Esophagus squamous epithelium (tissue), 5 donors: ENCODE data around the gene ATXN1. TPM values are rescaled to one million over a fixed set of nuclear protein-coding genes. Genes with fewer than 3 reads are reported as not detected.

Experiments used
- DNase-seq: peaks from one replicate; lab custom pipeline; 2025; lab: John Stamatoyannopoulos, UW
- H3K27ac ChIP-seq, 4 donors: fragments of 200-600 bp; sonication (generic); one replicate each; pipeline ENCODE4 v1.5.1; 2016 to 2019; ENCODE audit warnings: mild to moderate bottlenecking in 1 of 4
- H3K27me3 ChIP-seq, 4 donors: fragments of 200-600 bp; sonication (generic); 1 replicate in 3 of 4; 2 replicates in 1 of 4; pipeline versions ENCODE4 v1.5.1 to v1.6.0; 2017 to 2021; ENCODE audit warnings: antibody characterized with exemption in 1 of 4
- H3K36me3 ChIP-seq, 3 donors: fragments of 200-600 bp; sonication (generic); one replicate each; pipeline ENCODE4 v1.5.1; 2016 to 2019
- H3K4me1 ChIP-seq, 3 donors: fragments of 200-600 bp; sonication (generic); one replicate each; pipeline ENCODE4 v1.5.1; 2017 to 2019
- H3K4me3 ChIP-seq, 4 donors: fragments of 200-600 bp; sonication (generic); 1 replicate in 3 of 4; 2 replicates in 1 of 4; pipeline ENCODE4 v1.5.1; 2016 to 2019; ENCODE audit warnings: mild to moderate bottlenecking in 2 of 4, moderate library complexity in 1 of 4
- H3K9me3 ChIP-seq, 3 donors: fragments of 200-600 bp; sonication (generic); one replicate each; pipeline ENCODE4 v1.5.1; 2016 to 2019
- CTCF ChIP-seq, 6 experiments: fragments of 450-650 bp in 4 of 6; fragments of 200-600 bp in 2 of 6; sonication (generic) in 2 of 6; IDR thresholded peaks; one replicate each; pipeline ENCODE4 v1.5.1; 2016 to 2019; ENCODE audit warnings: antibody characterized with exemption in 6 of 6, mild to moderate bottlenecking in 4 of 6, moderate library complexity in 4 of 6
- POLR2A ChIP-seq, 4 donors: fragments of 450-650 bp; IDR thresholded peaks; one replicate each; pipeline ENCODE4 v1.6.1; 2017; ENCODE audit warnings: antibody characterized with exemption in 4 of 4, mild to moderate bottlenecking in 4 of 4, moderate library complexity in 3 of 4
- WGBS, 2 donors: methylation state at CpG; one replicate each; pipeline ENCODE4 v1.1.5; 2018; 5-methylcytosine and 5-hydroxymethylcytosine counted together
- intact Hi-C: fragments of 100-400 bp; cut with DNase I; formaldehyde crosslinking; loops from one replicate; pipeline ENCODE4 v1.15.0; 2022
- total RNA-seq, 4 donors: library from RNA; depleted of rRNA; stranded (reverse); fragments of >200 nt; gene quantifications; one replicate each; pipeline ENCODE4 v1.1.0, GENCODE V29; 2016
- donor health status: DM: yes; HTN: yes; CAD: no.

ATXN1 gene
- total RNA-seq, 4 donors from 2014 or later = 17.5 to 50.5 (median 28.5) TPM

- Histone ChIP-seq H3K27me3 (no peaks in the 10 kb centered on the region), H3K36me3 (peaks cover 6 to 33% (median 11%) of the 10 kb centered on the region in 3 donors), H3K9me3 (no peaks in the 10 kb centered on the region), H3K27ac (no peak overlapping the region), H3K4me1 (peaks cover 16 to 46% (median 31%) of the 10 kb centered on the region in 3 donors), H3K4me3 (no peak overlapping the region)
- DNase-seq = no peak
- WGBS, 2 donors = 96 to 100% methylated on average over 2 of the region's 2 CpGs
- TF ChIP-seq CTCF (IDR thresholded peaks at IDR 0.05) = no peak
- TF ChIP-seq POLR2A (IDR thresholded peaks at IDR 0.05) = no peak
- intact Hi-C loops = no loop called here
These were observed 437.1 kb downstream of the ATXN1 start for GRCh38 chr6:16324184-16324583.

- peak in 1 of 4 donors; percentile 21 for TF ChIP-seq POLR2A (IDR thresholded peaks at IDR 0.05)
- TF ChIP-seq CTCF (IDR thresholded peaks at IDR 0.05) = peak in 1 of 6 experiments; percentile 6
- intact Hi-C loops = no loop called here
- Histone ChIP-seq H3K27me3 (no peaks in the 10 kb centered on the region), H3K4me1 (peaks cover 16 to 60% (median 44%) of the 10 kb centered on the region in 3 donors), H3K9me3 (no peaks in the 10 kb centered on the region), H3K27ac (peak overlapping the region; percentile 53 to 71 (median 67)), H3K36me3 (peaks cover 3 to 27% (median 10%) of the 10 kb centered on the region in 3 donors), H3K4me3 (no peak overlapping the region)
- WGBS, 2 donors = 19 to 36% methylated on average over 8 to 9 of the region's 11 CpGs
- DNase-seq = no peak
These were observed 438.5 kb downstream of the ATXN1 start for GRCh38 chr6:16322666-16323312.

- no peak for DNase-seq
- Histone ChIP-seq H3K4me1 (peaks cover 16 to 70% (median 44%) of the 10 kb centered on the region in 3 donors), H3K4me3 (no peak overlapping the region), H3K27me3 (no peaks in the 10 kb centered on the region), H3K9me3 (no peaks in the 10 kb centered on the region), H3K27ac (no peak overlapping the region), H3K36me3 (peaks cover 0 to 18% (median under 1%) of the 10 kb centered on the region in 3 donors)
- WGBS, 2 donors = 93 to 98% methylated on average over 11 of the region's 11 CpGs
- TF ChIP-seq POLR2A (IDR thresholded peaks at IDR 0.05) = no peak
- no peak for TF ChIP-seq CTCF (IDR thresholded peaks at IDR 0.05)
- intact Hi-C loops = no loop called here
These were observed 439.4 kb downstream of the ATXN1 start for GRCh38 chr6:16321826-16322225.

- Histone ChIP-seq H3K9me3 (no peaks in the 10 kb centered on the region), H3K4me1 (peaks cover 16 to 71% (median 44%) of the 10 kb centered on the region in 3 donors), H3K36me3 (peaks cover 0 to 13% (median 0%) of the 10 kb centered on the region in 3 donors), H3K27ac (peak overlapping the region; percentile 67 to 89 (median 85)), H3K27me3 (no peaks in the 10 kb centered on the region), H3K4me3 (no peak overlapping the region)
- WGBS, 2 donors = 71 to 89% methylated on average over 6 of the region's 7 CpGs
- intact Hi-C loops = no loop called here
- TF ChIP-seq POLR2A (IDR thresholded peaks at IDR 0.05) (no peak), CTCF (IDR thresholded peaks at IDR 0.05) (no peak)
- DNase-seq = no peak
These were observed 439.9 kb downstream of the ATXN1 start for GRCh38 chr6:16321341-16321710.

GRCh38 chr6:16320533-16321340 lies 440.5 kb downstream of the ATXN1 start:
- TF ChIP-seq CTCF (IDR thresholded peaks at IDR 0.05) = no peak
- TF ChIP-seq POLR2A (IDR thresholded peaks at IDR 0.05) = no peak
- intact Hi-C loops = no loop called here
- Histone ChIP-seq H3K36me3 (peaks cover 0 to 7% (median 0%) of the 10 kb centered on the region in 3 donors), H3K4me1 (peaks cover 16 to 71% (median 44%) of the 10 kb centered on the region in 3 donors), H3K9me3 (no peaks in the 10 kb centered on the region), H3K4me3 (peak overlapping the region; percentile 5 to 52 (median 18)), H3K27ac (peak overlapping the region; percentile 67 to 89 (median 85)), H3K27me3 (no peaks in the 10 kb centered on the region)
- DNase-seq = no peak
- 67 to 72% methylated on average over 16 to 21 of the region's 21 CpGs for WGBS, 2 donors
